PC-9 (cell line): ENCODE measurements around the gene REG1A. TPM values are rescaled to one million over a fixed set of nuclear protein-coding genes. Genes with fewer than 3 reads are reported as not detected.

Experiments used
- BruUV-seq: library from RNA; stranded (reverse); fragments of 400-500 nt; replicated peaks from 2 replicates; lab custom pipeline; 2021; lab: Mats Ljungman, UMichigan
- CTCF ChIA-PET: fragments of 300-600 bp; sonication (Branson Sonifier 250); formaldehyde crosslinking; loops from one replicate; lab custom pipeline; 2022; ENCODE audit warnings: antibody characterized with exemption; lab: Charles Lee
- POLR2A ChIA-PET: fragments of 300-600 bp; sonication (Branson Sonifier 250); formaldehyde crosslinking; loops from one replicate; lab custom pipeline; 2022; ENCODE audit warnings: antibody characterized with exemption; ENCODE audit not compliant: unreplicated experiment; lab: Charles Lee
- DNase-seq, 2 experiments: peaks; one replicate each; pipeline versions ENCODE4 v3.0.0 to v3.0.0-alpha.2; 2015 to 2022; ENCODE audit warnings: mixed read lengths in 1 of 2
- H2AFZ ChIP-seq: fragments of 200-600 bp; sonication (generic); 2 replicates; pipeline ENCODE4 v1.8.1; 2017; ENCODE audit warnings: antibody characterized with exemption
- H3F3A ChIP-seq: fragments of 200-600 bp; sonication (generic); 2 replicates; pipeline ENCODE4 v1.8.1; 2017; ENCODE audit warnings: antibody characterized with exemption, mild to moderate bottlenecking, low read depth; ENCODE audit not compliant: insufficient read depth
- H3K27ac ChIP-seq: fragments of 200-600 bp; sonication (generic); 2 replicates; pipeline ENCODE4 v1.6.1; 2016; ENCODE audit warnings: mixed run types
- H3K27me3 ChIP-seq: fragments of 200-600 bp; sonication (generic); 2 replicates; pipeline ENCODE4 v1.6.1; 2016; ENCODE audit warnings: low read depth, mixed run types; ENCODE audit not compliant: insufficient read depth
- H3K36me3 ChIP-seq: fragments of 200-600 bp; sonication (generic); 2 replicates; pipeline ENCODE4 v1.6.1; 2016; ENCODE audit warnings: low read depth, mixed run types
- H3K4me1 ChIP-seq: fragments of 200-600 bp; sonication (generic); replicated peaks from 2 replicates; pipeline ENCODE4 v1.6.1; 2016; ENCODE audit warnings: mixed run types; ENCODE audit not compliant: insufficient read depth
- H3K4me2 ChIP-seq: fragments of 200-600 bp; sonication (generic); 2 replicates; pipeline ENCODE4 v1.6.1; 2017; ENCODE audit warnings: mixed run types
- H3K4me3 ChIP-seq: fragments of 200-600 bp; sonication (generic); 2 replicates; pipeline ENCODE4 v1.6.1; 2016; ENCODE audit warnings: mixed run types
- H3K79me2 ChIP-seq: fragments of 200-600 bp; sonication (generic); 2 replicates; pipeline ENCODE4 v1.6.1; 2017; ENCODE audit warnings: low read depth, mixed run types
- H3K9me2 ChIP-seq: fragments of 200-600 bp; sonication (generic); 2 replicates; pipeline ENCODE4 v1.8.1; 2017; ENCODE audit warnings: mild to moderate bottlenecking; ENCODE audit not compliant: insufficient read depth
- H3K9me3 ChIP-seq: fragments of 200-600 bp; sonication (generic); 2 replicates; pipeline ENCODE4 v1.8.1; 2016; ENCODE audit warnings: low read depth; ENCODE audit not compliant: insufficient read depth
- H4K20me1 ChIP-seq: fragments of 200-600 bp; sonication (generic); 2 replicates; pipeline ENCODE4 v1.8.1; 2017; ENCODE audit not compliant: insufficient read depth
- EZH2 ChIP-seq: fragments of 200-600 bp; sonication (generic); IDR thresholded peaks from 2 replicates; pipeline ENCODE4 v1.8.0; 2017; ENCODE audit warnings: antibody characterized with exemption, low read depth
- intact Hi-C: fragments of 100-400 bp; cut with micrococcal nuclease; formaldehyde crosslinking; loops from one replicate; pipeline ENCODE4 v1.10.0; 2022; ENCODE audit not compliant: unreplicated experiment
- total RNA-seq: library from RNA; stranded (reverse); gene quantifications from 2 replicates; pipeline ENCODE4 v1.2.3, GENCODE V29; 2021
- TF ChIP-seq, protein P1 (sequence below): fragments of 200-600 bp; sonication (generic); conservative IDR thresholded peaks from 2 replicates; pipeline ENCODE4 v1.6.1; 2017; ENCODE audit warnings: mixed run types, antibody characterized with exemption, mild to moderate bottlenecking, moderate library complexity

REG1A gene
- total RNA-seq, 1 experiment from 2014 or later, result not detected

DNA sequence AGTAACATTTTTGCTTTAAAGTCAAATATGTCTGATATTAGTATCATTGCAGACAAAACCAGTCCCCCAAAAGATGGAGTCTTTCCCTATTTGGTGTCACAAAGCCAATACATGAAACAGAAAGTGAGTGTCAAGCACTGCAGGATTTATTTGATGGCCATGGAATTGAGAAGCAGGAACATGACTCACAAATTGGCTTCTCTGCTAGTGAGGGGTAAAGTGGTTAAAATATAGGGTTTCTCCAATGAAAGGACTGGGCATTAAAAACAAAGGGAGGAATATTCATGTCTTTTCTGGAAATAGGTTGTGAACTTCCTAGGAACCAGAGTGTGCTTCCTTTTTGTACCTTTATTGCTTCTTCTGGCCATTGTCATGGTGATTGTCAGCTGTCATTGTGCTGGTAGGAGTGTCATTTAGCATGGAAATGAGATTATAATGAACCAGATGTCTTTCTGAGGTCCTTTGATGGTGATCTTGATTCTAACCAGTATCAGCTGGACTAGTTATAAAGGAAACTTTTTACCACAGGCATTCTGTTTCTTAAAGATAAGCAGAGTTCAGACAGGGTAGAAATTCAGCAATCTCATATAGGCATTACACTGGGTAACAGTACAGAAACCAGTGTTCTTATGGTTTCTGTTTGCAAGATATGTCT is 36.6 kb upstream of the REG1A start:
- no peak overlapping the region for H3K4me2 ChIP-seq
- intact Hi-C loops, result no loop called here
- H4K20me1 ChIP-seq, result no peaks in the 10 kb centered on the region
- no peaks in the 10 kb centered on the region for H3K4me1 ChIP-seq
- 0 out of 2 replicates have a peak, but pooled peaks cover 15% of the 10 kb centered on the region for H3K27me3 ChIP-seq
- H3K4me3 ChIP-seq, result no peak overlapping the region
- no peaks in the 10 kb centered on the region for H3K36me3 ChIP-seq
- ChIA-PET POLR2A (no interaction called here), CTCF (no interaction called here)
- no peak overlapping the region for H2AFZ ChIP-seq
- no peak for DNase-seq
- H3K9me3 ChIP-seq, result no peaks in the 10 kb centered on the region
- no peak for TF ChIP-seq EZH2
- TF ChIP-seq, protein P1, sequence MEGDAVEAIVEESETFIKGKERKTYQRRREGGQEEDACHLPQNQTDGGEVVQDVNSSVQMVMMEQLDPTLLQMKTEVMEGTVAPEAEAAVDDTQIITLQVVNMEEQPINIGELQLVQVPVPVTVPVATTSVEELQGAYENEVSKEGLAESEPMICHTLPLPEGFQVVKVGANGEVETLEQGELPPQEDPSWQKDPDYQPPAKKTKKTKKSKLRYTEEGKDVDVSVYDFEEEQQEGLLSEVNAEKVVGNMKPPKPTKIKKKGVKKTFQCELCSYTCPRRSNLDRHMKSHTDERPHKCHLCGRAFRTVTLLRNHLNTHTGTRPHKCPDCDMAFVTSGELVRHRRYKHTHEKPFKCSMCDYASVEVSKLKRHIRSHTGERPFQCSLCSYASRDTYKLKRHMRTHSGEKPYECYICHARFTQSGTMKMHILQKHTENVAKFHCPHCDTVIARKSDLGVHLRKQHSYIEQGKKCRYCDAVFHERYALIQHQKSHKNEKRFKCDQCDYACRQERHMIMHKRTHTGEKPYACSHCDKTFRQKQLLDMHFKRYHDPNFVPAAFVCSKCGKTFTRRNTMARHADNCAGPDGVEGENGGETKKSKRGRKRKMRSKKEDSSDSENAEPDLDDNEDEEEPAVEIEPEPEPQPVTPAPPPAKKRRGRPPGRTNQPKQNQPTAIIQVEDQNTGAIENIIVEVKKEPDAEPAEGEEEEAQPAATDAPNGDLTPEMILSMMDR, result no peak
- H3K79me2 ChIP-seq, result no peaks in the 10 kb centered on the region
- no peak overlapping the region for H3K27ac ChIP-seq
- BruUV-seq, result no TSS peak
- no peaks in the 10 kb centered on the region for H3K9me2 ChIP-seq
- H3F3A ChIP-seq, result no peaks in the 10 kb centered on the region

DNA sequence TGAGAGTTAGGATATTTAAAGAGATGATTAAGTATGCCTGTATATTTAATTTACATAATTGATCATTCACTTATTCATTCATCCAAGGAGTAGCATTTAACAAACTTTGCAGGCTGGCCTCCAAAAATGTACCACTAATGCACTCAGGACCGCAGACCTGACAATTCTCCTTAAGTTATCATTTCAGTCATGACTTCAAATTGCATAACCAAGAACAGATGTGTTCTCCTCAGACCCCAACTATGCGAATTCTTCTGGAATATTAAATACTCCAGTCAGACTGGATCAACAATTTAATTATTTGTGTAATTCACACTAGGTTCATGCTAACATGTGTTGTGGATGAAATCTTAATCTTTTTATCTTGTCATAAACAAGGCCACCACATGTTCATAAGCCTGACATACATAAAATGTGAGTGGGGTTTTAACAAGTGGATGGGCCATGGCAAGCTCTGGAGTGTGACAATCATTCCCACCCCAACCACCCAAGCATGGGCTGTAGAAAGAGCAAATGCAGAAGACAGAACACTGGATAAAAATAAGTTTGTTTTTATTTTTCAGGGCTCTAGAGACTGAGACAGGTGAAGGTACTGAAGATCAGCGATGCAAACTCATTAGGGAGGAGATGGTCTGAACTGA is 35.7 kb upstream of the REG1A start:
- H3K9me3 ChIP-seq, result no peaks in the 10 kb centered on the region
- H3F3A ChIP-seq, result no peaks in the 10 kb centered on the region
- no peaks in the 10 kb centered on the region for H3K79me2 ChIP-seq
- ChIA-PET CTCF (no interaction called here), POLR2A (no interaction called here)
- H3K4me3 ChIP-seq, result no peak overlapping the region
- H3K9me2 ChIP-seq, result no peaks in the 10 kb centered on the region
- DNase-seq, result no peak
- TF ChIP-seq EZH2, result no peak
- TF ChIP-seq, protein P1, result no peak
- no peak overlapping the region for H3K27ac ChIP-seq
- H3K4me2 ChIP-seq, result no peak overlapping the region
- no TSS peak for BruUV-seq
- intact Hi-C loops, result no loop called here
- no peaks in the 10 kb centered on the region for H4K20me1 ChIP-seq
- no peaks in the 10 kb centered on the region for H3K4me1 ChIP-seq
- 0 out of 2 replicates have a peak, but pooled peaks cover 15% of the 10 kb centered on the region for H3K27me3 ChIP-seq
- H3K36me3 ChIP-seq, result no peaks in the 10 kb centered on the region
- no peak overlapping the region for H2AFZ ChIP-seq

DNA sequence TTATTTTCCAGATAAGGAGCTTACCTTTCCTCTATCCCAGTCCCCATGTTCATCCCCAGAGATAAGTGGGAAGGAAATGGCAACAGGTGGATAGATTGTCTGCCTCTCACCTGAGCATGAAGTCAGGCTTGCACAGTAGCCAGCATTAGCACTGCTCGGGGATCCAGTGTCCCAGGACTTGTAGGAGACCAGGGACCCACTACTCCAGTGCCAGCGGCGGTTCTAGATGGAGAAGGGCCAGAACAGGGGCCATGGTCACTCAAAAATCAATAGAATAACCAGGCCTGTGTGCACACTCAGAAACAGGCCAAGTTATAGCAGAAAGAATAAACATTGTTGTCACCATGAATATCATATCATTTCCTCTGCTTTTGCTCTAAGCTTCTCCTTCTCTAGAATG is 34.9 kb upstream of the REG1A start:
- BruUV-seq, result no TSS peak
- no peak for DNase-seq
- no peaks in the 10 kb centered on the region for H3K36me3 ChIP-seq
- H3K4me1 ChIP-seq, result no peaks in the 10 kb centered on the region
- no peaks in the 10 kb centered on the region for H3K79me2 ChIP-seq
- TF ChIP-seq EZH2, result no peak
- TF ChIP-seq, protein P1, result no peak
- H3K4me3 ChIP-seq, result no peak overlapping the region
- 0 out of 2 replicates have a peak, but pooled peaks cover 15% of the 10 kb centered on the region for H3K27me3 ChIP-seq
- H2AFZ ChIP-seq, result no peak overlapping the region
- intact Hi-C loops, result no loop called here
- no peaks in the 10 kb centered on the region for H3K9me3 ChIP-seq
- no peaks in the 10 kb centered on the region for H4K20me1 ChIP-seq
- ChIA-PET CTCF (no interaction called here), POLR2A (no interaction called here)
- no peaks in the 10 kb centered on the region for H3K9me2 ChIP-seq
- H3F3A ChIP-seq, result no peaks in the 10 kb centered on the region
- H3K4me2 ChIP-seq, result no peak overlapping the region
- no peak overlapping the region for H3K27ac ChIP-seq
